ENCODE measurements around the gene HOXD9. TPM values are rescaled to one million over a fixed set of nuclear protein-coding genes. Genes with fewer than 3 reads are reported as not detected.

Gene HOXD9
- polyA plus RNA-seq, 1 donor from 2014 or later, result not detected

DNA sequence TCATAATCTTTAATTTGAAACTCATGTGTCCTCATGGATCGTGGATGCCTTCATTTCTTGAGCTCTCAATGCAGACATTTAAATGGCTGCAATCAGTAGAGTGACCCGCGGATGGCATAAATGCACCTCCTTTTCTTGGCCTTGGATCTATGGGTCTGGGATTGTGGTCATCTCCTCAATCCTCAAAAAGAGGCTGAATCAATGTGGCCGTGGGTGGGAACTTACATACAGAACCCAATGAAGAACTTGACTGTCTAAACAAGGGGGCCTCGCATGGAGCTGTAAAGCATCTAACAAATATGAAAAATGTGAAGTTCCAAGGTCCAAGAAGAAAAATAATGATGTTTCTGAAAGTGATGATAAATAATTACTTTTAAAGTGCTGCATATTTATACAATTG lies 27.1 kb upstream of the HOXD9 start:
- no peaks in the 10 kb centered on the region for H3F3A ChIP-seq (ENCODE audit: insufficient read depth, low read length, poor library complexity, severe bottlenecking)
- no peaks in the 10 kb centered on the region for H4K20me1 ChIP-seq (ENCODE audit: insufficient read depth)
- no peak overlapping the region for H3K4me3 ChIP-seq (ENCODE audit: low read length)
- H3K9me2 ChIP-seq (ENCODE audit: insufficient read depth, low read length), result no peaks in the 10 kb centered on the region
- no peaks in the 10 kb centered on the region for H3K36me3 ChIP-seq (ENCODE audit: insufficient read depth, low read length)
- H3K27ac ChIP-seq (ENCODE audit: low read length), result no peak overlapping the region
- no peaks in the 10 kb centered on the region for H3K79me2 ChIP-seq (replicated peaks; ENCODE audit: insufficient read depth, low read length)
- H3K9me3 ChIP-seq (ENCODE audit: low read length), result peaks cover 4% of the 10 kb centered on the region
- peaks cover 99% of the 10 kb centered on the region for H3K27me3 ChIP-seq (ENCODE audit: insufficient read depth, low read depth, low read length)
- no peak overlapping the region for H3K4me2 ChIP-seq (ENCODE audit: low read length)
- no peak overlapping the region for H2AFZ ChIP-seq (ENCODE audit: low read depth, low read length)
- TF ChIP-seq CTCF (IDR thresholded peaks at IDR 0.05; ENCODE audit: poor library complexity, severe bottlenecking), result no peak
- no peak for TF ChIP-seq RAD21 (conservative IDR thresholded peaks at IDR 0.05)
- TF ChIP-seq EZH2 (IDR thresholded peaks at IDR 0.05; ENCODE audit: borderline replicate concordance, insufficient read depth, low read length, poor library complexity, severe bottlenecking), result no peak
- TF ChIP-seq, protein P1, sequence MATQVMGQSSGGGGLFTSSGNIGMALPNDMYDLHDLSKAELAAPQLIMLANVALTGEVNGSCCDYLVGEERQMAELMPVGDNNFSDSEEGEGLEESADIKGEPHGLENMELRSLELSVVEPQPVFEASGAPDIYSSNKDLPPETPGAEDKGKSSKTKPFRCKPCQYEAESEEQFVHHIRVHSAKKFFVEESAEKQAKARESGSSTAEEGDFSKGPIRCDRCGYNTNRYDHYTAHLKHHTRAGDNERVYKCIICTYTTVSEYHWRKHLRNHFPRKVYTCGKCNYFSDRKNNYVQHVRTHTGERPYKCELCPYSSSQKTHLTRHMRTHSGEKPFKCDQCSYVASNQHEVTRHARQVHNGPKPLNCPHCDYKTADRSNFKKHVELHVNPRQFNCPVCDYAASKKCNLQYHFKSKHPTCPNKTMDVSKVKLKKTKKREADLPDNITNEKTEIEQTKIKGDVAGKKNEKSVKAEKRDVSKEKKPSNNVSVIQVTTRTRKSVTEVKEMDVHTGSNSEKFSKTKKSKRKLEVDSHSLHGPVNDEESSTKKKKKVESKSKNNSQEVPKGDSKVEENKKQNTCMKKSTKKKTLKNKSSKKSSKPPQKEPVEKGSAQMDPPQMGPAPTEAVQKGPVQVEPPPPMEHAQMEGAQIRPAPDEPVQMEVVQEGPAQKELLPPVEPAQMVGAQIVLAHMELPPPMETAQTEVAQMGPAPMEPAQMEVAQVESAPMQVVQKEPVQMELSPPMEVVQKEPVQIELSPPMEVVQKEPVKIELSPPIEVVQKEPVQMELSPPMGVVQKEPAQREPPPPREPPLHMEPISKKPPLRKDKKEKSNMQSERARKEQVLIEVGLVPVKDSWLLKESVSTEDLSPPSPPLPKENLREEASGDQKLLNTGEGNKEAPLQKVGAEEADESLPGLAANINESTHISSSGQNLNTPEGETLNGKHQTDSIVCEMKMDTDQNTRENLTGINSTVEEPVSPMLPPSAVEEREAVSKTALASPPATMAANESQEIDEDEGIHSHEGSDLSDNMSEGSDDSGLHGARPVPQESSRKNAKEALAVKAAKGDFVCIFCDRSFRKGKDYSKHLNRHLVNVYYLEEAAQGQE (IDR thresholded peaks at IDR 0.05; ENCODE audit: borderline replicate concordance), result no peak
- no peak for TF ChIP-seq POLR2AphosphoS5 (IDR thresholded peaks at IDR 0.05)
- no peak for TF ChIP-seq MXI1 (conservative IDR thresholded peaks at IDR 0.05; ENCODE audit: poor library complexity, severe bottlenecking)
- TF ChIP-seq TAF1 (IDR thresholded peaks at IDR 0.05; ENCODE audit: low read depth), result no peak
- no peak for TF ChIP-seq SMC3 (conservative IDR thresholded peaks at IDR 0.05; ENCODE audit: poor library complexity)
- TF ChIP-seq EP300 (conservative IDR thresholded peaks at IDR 0.05; ENCODE audit: poor library complexity, severe bottlenecking), result no peak
- H3K9ac ChIP-seq (ENCODE audit: low read length), result no peak overlapping the region

- no peaks in the 10 kb centered on the region for H3K79me2 ChIP-seq (replicated peaks; ENCODE audit: insufficient read depth, low read length)
- H3K4me2 ChIP-seq (ENCODE audit: low read length), result no peak overlapping the region
- TF ChIP-seq EZH2 (IDR thresholded peaks at IDR 0.05; ENCODE audit: borderline replicate concordance, insufficient read depth, low read length, poor library complexity, severe bottlenecking), result no peak
- TF ChIP-seq POLR2AphosphoS5 (IDR thresholded peaks at IDR 0.05), result peak; percentile 64
- TF ChIP-seq MXI1 (conservative IDR thresholded peaks at IDR 0.05; ENCODE audit: poor library complexity, severe bottlenecking), result no peak
- no peak for TF ChIP-seq SMC3 (conservative IDR thresholded peaks at IDR 0.05; ENCODE audit: poor library complexity)
- no peak for TF ChIP-seq TAF1 (IDR thresholded peaks at IDR 0.05; ENCODE audit: low read depth)
- no peak for TF ChIP-seq EP300 (conservative IDR thresholded peaks at IDR 0.05; ENCODE audit: poor library complexity, severe bottlenecking)
- no peak for TF ChIP-seq RAD21 (conservative IDR thresholded peaks at IDR 0.05)
- no peak for TF ChIP-seq CTCF (IDR thresholded peaks at IDR 0.05; ENCODE audit: poor library complexity, severe bottlenecking)
- H3K36me3 ChIP-seq (ENCODE audit: insufficient read depth, low read length), result no peaks in the 10 kb centered on the region
- peaks cover 99% of the 10 kb centered on the region for H3K27me3 ChIP-seq (ENCODE audit: insufficient read depth, low read depth, low read length)
- no peaks in the 10 kb centered on the region for H3F3A ChIP-seq (ENCODE audit: insufficient read depth, low read length, poor library complexity, severe bottlenecking)
- H3K27ac ChIP-seq (ENCODE audit: low read length), result no peak overlapping the region
- H3K9ac ChIP-seq (ENCODE audit: low read length), result no peak overlapping the region
- H3K9me3 ChIP-seq (ENCODE audit: low read length), result peaks cover 7% of the 10 kb centered on the region
- no peak overlapping the region for H2AFZ ChIP-seq (ENCODE audit: low read depth, low read length)
- H3K9me2 ChIP-seq (ENCODE audit: insufficient read depth, low read length), result no peaks in the 10 kb centered on the region
- H3K4me3 ChIP-seq (ENCODE audit: low read length), result no peak overlapping the region
- H4K20me1 ChIP-seq (ENCODE audit: insufficient read depth), result no peaks in the 10 kb centered on the region
Observed at GRCh38 chr2:176096243-176096985, 26.1 kb upstream of the HOXD9 start.

All from neural cell (in vitro differentiated cells).